ENCODE results near the gene H3-3A.

H3-3A gene

DNA sequence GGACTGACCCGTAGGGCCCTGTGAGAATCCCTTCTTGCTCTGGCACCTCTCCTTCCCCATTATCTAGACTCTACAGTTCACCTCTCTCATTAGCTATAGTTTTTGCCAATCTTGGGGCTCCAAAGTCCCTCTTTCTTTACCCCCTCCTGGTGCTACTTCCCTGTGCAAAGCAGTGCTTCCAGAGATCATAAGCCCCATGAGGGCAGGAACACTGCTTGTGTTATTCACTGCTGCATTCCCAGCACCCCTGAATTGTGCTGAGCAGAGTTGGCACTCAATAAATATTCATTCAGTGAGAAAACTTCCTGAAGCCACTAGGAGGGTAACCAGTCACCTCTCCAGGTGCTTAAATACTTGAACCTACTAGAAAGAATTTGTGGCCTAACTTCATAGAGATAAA, 2.1 kb upstream of the H3-3A start:
- no peak for DNase-seq (ENCODE audit: low spot score)
- TF ChIP-seq, protein P1, sequence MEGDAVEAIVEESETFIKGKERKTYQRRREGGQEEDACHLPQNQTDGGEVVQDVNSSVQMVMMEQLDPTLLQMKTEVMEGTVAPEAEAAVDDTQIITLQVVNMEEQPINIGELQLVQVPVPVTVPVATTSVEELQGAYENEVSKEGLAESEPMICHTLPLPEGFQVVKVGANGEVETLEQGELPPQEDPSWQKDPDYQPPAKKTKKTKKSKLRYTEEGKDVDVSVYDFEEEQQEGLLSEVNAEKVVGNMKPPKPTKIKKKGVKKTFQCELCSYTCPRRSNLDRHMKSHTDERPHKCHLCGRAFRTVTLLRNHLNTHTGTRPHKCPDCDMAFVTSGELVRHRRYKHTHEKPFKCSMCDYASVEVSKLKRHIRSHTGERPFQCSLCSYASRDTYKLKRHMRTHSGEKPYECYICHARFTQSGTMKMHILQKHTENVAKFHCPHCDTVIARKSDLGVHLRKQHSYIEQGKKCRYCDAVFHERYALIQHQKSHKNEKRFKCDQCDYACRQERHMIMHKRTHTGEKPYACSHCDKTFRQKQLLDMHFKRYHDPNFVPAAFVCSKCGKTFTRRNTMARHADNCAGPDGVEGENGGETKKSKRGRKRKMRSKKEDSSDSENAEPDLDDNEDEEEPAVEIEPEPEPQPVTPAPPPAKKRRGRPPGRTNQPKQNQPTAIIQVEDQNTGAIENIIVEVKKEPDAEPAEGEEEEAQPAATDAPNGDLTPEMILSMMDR (IDR thresholded peaks at IDR 0.05; ENCODE audit: extremely low read depth, insufficient read depth, missing control alignments), result no peak
- in situ Hi-C loops (cut with MboI; ENCODE audit: low pct_unique_long_range_greater_than_20kb, low sequenced_read_pairs, unreplicated experiment), result no loop called here

DNA sequence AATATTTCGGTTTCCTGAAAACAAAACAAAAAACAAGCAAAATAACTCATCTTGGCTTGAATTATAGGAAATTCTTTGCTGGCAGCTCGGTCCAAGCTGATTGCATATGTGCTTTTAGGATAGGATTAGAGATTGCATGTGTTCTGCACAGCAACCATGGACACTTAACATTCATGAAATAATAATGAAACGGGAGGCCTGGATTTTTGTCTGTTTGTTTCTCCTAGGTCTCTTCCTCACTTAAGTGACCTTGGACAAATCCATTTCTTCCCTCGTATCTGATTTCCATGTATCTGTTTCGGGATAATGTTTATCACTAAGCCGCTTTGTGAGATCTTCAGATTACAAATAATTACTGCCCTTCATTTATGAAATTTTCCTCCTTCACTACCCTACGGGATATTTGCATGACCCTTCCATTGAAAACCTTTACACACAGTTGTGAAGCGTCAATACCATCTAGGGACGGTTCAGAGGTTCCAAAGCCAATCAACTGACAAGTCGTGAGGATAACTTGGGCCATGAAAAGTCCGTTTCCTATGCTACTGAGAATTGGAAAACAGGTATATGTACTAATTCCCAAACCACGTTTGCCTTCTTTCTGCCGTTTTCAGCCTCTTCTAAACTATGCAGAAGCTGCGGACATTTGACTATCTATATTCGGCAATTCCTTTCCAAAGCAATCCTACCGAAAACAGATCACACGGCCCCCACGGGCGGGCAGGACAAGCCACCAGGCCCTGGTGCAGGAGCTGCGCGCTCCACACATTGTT, 1.3 kb upstream of the H3-3A start:
- TF ChIP-seq, protein P1 (IDR thresholded peaks at IDR 0.05; ENCODE audit: extremely low read depth, insufficient read depth, missing control alignments), result no peak
- in situ Hi-C loops (cut with MboI; ENCODE audit: low pct_unique_long_range_greater_than_20kb, low sequenced_read_pairs, unreplicated experiment), result no loop called here
- DNase-seq (ENCODE audit: low spot score), result peak; percentile 14

DNA sequence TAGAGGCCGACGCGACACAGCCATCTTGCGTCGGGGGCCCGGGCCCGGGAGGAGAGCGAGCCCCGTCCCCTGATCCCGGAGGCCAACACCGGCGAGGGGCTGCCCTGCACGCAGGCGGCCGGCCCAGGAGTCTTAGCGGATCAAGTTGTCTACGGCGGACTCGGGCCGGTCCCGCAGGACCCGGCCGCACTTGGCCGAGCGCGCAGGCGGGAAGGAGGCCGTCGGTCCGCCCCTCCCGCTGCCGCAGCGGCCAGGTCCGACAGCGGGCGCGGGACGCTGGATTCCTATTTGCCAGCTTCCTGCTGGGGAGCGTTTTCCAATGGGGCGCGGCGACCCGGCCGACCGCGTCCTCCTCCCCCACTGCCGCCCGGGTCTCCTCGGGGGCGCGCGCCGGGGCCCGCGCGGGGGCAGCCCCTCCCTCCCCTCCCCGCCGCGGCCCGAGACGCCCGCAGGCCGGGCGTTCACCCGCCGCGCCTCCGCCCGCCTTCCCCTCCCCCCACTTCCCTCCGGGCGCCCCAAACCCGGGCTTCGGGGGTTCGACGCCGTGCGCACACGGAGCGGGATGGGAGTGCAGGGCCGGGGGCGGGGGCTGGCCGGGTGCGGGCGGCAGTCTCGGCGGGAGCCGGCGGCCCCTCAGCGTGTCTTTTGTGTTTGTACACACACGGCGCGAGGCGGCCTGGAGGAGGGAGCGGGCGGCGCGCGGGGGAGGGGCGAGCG, 517 bp upstream of the H3-3A start:
- TF ChIP-seq, protein P1 (IDR thresholded peaks at IDR 0.05; ENCODE audit: extremely low read depth, insufficient read depth, missing control alignments), result no peak
- in situ Hi-C loops (cut with MboI; ENCODE audit: low pct_unique_long_range_greater_than_20kb, low sequenced_read_pairs, unreplicated experiment), result no loop called here
- DNase-seq (ENCODE audit: low spot score), result no peak

DNA sequence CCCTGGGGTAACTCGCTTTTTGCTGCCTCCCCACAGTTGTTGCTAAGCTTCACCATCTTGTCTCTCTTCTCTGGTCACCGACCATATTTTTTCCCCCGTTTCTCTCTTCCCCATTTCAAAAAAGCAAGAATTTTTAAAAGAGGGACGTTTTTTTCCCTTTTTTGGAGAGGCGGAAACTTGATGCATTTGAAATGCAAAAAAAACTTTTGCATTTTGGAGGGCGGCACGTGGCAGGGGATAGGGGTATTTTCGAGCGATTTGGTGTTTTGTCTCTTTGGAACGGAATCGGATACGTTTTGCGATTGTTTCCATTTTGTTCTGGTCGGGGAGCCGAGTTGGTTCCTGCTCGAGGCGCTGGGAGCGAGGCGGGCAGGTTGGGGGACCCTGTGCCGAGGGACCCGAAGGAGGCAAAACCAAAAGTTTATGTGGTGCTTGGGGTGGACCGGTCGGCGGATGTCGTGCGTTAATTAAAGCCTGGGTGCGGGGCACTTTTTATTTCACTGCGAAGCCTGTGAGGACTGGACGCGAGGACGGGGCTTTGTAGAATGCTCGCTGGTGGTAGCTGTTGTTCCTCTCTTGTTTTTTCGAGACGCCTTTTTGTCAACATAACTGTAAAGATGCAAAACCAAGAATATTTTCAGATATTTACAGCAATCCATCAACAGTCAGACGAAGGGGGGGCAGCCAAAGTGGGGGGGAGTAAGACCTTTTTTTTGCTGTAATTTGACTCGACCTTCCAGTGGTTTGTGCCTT, 884 bp downstream of the H3-3A start:
- in situ Hi-C loops (cut with MboI; ENCODE audit: low pct_unique_long_range_greater_than_20kb, low sequenced_read_pairs, unreplicated experiment), result no loop called here
- TF ChIP-seq, protein P1 (IDR thresholded peaks at IDR 0.05; ENCODE audit: extremely low read depth, insufficient read depth, missing control alignments), result no peak
- DNase-seq (ENCODE audit: low spot score), result peak; percentile 51

DNA sequence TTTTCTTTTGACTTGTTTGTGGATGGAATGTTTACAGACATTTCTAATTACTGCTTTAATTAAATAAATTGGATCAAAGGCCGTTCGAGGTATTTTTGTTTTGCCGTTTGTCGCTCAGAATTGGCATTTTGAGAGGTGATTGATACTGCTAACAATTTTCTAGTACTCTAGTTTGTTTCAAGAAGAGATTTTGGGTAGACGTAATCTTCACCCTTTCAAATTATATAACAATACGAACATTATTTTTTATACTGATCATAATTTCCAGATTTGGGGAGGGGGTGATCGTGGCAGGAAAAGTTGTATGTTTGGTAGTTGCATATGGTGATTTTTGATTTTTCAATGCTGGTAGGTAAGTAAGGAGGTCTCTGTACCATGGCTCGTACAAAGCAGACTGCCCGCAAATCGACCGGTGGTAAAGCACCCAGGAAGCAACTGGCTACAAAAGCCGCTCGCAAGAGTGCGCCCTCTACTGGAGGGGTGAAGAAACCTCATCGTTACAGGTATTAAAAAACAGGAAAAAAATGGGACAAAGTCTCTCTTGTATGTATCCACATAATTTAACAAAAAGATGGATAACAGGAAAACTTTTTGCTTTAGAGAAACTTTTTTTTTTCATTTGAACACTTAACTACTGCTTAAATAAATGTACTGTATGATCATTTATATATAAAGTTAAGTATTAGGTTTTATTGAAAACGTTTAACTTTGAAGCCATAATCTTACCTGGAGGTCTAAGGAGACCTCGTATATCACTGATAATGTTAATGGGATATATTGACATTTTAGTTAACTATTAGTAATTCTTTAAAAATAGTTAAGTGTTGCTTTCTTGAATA, 1.7 kb downstream of the H3-3A start:
- in situ Hi-C loops (cut with MboI; ENCODE audit: low pct_unique_long_range_greater_than_20kb, low sequenced_read_pairs, unreplicated experiment), result no loop called here
- DNase-seq (ENCODE audit: low spot score), result no peak
- TF ChIP-seq, protein P1 (IDR thresholded peaks at IDR 0.05; ENCODE audit: extremely low read depth, insufficient read depth, missing control alignments), result peak; percentile 37

DNA sequence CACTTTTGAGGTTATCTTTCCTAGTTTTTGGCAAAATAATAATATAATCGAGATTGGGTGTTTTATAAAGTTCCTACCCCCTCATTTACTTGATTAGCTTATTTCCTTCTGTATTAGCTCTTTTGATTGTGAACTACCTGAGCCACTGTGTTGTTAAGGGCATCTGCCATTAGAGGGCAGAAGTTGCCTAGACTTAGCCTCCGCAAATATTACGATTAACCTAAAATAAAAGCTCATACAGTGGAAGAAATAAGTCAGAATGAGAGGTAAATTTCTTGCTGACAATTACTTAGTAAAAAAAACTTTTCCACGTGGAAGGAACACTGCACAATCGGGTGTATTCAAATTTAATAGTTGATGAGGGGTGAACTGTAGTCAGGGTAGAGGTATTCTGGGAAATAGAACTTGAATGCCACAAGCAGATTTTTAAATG, 2.3 kb downstream of the H3-3A start:
- peak; percentile 60 for DNase-seq (ENCODE audit: low spot score)
- in situ Hi-C loops (cut with MboI; ENCODE audit: low pct_unique_long_range_greater_than_20kb, low sequenced_read_pairs, unreplicated experiment), result no loop called here
- TF ChIP-seq, protein P1 (IDR thresholded peaks at IDR 0.05; ENCODE audit: extremely low read depth, insufficient read depth, missing control alignments), result peak; percentile 83
